Esophagus mucosa (tissue), 1 donor: ENCODE results near the gene IL4R. TPM values are rescaled to one million over a fixed set of nuclear protein-coding genes. Genes with fewer than 3 reads are reported as not detected.
"Not testable (repeated sequence)": the region's sequence is repeated elsewhere in the genome, so short reads cannot be mapped to it uniquely, and the experiment has no call there.

Experiments
- ATAC-seq: fragments of 200-7000 bp; cut with Tn5 transposase; one replicate; pipeline ENCODE4 v1.9.1; 2020
- total RNA-seq: library from RNA; stranded (reverse); gene quantifications from one replicate; pipeline ENCODE4 v1.2.4, GENCODE V29; 2023
- donor health status: DM: yes; HTN: yes; CAD: no.

Gene IL4R
- total RNA-seq, 1 donor from 2014 or later: 119 TPM

DNA sequence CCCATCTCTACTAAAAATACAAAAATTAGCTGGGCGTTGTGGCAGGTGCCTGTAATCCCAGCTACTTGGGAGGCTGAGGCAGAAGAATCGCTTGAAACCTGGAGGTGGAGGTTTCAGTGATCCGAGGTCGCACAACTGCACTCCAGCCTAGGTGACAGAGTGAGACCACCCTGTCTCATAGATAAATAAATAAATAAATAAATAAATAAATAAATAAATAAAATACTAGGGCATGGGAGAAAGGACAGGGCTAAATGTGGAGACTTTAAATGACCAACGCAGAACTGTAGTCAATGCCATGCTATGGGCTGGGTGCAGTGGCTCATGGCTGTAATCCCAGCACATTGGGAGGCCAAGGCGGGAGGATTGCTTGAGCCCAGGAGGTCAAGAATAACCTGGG is 25.5 kb upstream of the IL4R start:
- not testable (repeated sequence) for ATAC-seq

DNA sequence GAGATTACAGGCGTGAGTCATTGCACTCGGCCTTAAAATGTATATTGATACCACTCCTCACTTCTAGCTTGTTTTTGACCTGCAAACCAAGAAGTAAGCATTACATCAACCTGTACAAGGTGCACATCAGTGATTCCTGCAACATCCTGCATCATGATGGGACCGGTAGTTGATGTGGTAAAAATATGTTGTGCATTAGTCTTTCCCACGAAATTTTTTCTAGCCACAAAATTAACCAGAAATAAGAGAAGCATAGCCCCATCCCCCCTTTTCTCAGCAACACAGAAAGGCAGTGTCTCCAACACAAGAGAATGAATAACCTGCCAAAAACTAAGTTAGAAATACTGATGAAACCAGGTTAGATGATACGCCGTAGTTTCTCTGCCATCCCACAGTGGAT is 24.1 kb upstream of the IL4R start:
- ATAC-seq: no peak

DNA sequence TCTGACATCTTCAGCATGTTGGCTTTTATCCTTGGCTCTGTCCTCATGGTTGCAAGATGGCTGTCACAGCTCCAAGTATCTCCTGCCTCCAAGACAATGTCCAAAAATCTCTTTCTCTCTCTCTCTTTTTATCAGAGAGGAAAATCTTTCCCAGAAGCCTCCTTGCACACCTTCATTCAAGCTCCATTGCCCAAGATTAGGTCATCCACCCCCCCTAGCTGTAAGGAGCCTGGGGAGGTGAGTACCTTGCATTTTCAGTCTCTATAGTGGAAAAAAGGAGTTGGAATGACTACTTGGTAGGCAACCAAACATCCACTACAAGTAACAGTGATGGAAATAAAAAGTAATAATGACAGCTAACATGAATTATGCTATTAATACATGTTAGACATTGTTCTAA is 23.2 kb upstream of the IL4R start:
- ATAC-seq: no peak

DNA sequence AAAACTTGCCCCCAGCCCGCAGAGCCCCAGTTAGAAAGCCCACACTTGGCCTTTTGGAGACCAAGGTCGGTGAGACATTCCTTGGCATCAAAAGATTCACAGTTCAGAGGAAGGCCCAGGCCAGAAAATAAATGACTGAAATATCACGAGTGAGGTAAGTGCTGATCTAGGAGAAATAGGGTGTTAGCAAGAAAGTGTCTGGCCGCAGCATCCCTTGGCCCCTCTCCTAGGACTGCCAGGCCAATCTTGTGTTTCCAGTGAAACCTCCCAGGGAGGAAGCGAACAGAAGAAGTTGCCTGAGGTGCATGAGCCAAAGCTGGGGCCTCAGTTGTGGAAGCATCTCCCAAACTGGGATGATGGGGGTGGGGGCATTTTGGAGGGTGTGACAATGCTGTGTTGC is 22.7 kb upstream of the IL4R start:
- ATAC-seq: no peak

DNA sequence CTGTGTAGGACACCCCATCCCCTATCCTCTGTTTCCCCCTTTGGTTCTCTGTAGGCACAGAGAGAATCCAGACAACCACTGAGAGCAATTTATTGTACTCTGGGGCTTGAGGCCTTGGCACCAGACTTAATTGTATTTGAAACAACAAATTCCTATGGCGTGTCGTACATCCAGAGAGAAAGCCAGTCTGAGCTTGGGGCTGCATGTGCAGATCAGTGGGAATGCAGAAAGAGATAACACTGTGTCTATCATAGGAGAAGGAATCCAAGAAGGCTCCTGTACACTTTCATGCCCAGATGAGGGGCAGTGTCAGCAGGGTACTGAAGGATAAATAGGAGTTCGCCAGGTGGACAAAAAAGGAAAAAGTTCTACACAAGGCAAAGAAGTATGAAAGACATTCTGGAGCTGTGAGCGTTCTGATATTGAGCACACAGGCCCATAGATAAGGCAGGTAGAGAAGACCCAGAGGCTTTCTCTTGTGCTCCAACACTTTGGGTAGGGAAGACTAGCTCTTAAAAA is 22.0 kb upstream of the IL4R start:
- ATAC-seq: no peak

DNA sequence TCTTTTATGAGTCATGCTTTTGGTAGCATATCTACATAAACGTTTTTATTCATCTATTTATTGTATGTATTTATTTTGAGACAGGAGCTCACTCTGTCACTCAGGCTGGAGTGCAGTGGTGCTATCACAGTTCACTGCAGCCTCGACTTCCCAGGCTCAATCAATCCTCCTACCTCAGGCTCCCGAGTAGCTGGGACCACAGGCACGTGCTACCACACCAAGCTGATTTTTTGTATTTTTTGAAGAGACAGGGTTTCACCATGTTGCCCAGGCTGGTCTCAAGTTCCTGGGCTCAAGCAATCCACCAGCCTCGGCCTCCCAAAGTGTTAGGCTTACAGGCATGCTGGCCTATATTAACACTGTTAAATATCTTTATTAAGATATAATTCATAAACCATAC is 20.4 kb upstream of the IL4R start:
- no peak for ATAC-seq

DNA sequence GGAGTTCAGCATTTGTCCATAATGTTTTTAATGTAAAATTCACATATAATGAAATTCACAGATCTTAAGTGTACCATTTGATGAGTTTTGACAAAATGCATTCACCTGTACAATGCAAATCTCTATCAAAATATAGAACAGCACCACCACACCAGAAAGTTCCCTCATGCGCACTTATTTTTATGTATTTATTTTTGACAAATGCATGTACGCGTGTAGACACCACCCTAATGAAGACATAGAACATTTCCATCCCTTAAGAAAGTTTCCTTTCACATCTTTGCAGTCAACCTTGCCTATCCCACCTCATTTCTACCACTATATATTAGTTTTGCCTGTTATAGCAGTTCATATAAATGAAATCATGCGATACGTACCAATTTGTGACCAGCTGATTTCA is 15.6 kb upstream of the IL4R start:
- no peak for ATAC-seq

DNA sequence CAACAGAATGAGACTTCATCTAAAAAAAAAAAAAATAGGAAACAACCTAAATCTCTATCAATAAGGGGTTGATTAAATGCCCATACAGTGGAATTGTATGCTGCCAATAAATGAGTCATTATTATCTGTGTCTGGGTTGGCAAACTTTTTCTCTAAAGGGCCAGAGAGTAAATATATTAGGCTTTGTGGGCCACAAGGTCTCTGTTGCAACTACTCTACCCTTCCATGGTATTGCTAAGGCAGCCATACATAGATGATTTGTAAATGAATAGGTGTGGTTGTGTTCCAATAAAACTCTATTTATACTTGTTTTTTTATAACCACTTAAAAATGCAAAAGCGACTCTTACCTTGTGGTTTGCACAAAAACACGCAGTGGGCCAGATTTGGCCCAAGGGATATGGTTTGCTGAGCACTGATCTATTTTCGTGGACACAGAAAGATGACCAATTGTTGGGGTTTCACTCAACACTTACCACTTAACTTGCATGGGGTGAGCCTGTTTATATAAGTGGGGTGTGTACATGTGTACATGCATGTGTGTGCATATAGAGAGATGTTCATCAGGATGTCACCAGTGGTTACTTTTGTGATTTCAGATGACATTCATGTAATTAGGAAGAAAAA is 12.4 kb upstream of the IL4R start:
- no peak for ATAC-seq

DNA sequence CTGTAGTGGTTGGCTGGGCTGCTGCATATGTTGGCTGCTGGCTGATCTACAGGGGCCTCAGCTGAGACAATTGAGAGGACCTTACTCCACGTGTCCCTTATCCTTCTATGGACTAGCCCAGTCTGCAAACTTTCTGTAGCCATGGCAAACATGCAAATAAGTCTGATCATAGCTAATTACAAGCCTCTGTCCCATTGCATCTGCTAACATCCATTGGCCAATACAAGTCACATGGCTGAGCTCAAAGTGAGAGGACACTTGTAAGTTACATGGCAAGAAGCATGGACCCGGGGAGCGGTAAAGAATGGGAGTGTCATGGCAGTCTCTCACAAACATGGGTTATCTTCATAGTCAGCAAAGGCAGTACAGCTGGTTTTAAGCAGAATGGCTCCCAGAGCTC is 11.6 kb upstream of the IL4R start:
- no peak for ATAC-seq

DNA sequence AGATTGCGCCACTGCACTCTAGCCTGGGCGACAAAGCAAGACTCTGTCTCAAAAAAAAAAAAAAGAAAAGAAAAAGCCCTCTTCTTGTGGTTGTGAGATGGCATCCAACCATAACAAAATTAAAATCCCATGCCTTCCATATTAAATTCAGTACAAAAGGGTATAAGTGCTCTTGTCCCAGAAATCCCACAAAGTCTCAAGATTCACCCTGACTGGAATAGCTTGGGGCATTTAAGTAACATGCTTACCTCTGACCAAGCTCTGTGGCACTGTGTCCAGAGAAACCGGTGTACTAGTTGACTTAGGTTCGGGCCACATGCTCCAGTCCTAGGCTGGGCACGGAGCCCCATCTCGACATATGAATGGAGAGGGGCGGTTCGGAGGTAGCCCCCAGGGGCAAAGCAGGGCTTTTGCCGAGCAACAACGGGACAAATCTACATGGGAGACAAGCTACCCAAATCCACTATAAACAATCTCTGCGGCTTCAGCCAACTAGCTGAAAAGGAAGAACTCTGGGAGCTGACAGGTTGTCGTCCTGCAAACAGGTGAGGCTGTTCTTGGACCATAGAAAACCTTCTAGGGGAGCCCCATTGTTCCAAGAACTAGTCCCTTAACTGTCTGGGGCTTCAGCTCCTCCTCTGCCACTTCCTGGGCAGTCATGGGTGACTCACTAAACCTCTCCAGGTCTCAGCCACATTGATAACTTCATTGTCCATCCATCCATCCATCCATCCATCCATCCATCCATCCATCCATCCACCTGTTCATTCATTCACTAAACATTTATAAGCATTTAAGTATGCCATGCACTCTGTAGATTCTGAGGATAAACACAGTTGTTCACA is 10.3 kb upstream of the IL4R start:
- peak; percentile 8 for ATAC-seq

DNA sequence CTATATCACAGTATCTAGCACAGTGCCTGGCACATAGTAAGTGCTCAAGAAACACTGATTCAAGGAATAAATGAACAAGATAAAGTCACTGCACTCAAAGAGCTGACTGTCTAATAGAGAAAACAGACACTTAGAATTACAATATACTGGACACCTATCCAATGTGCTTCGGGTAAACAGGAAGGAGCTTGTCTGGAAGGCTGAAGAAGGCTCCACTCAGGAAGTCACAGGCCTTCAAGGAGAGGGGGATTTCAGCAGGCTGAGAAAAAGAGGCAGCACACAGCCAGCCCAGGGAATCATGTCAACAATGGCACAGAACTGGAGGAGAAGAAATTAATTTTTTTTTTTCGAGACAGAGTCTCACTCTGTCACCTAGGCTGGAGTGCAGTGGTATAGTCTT is 9.7 kb upstream of the IL4R start:
- ATAC-seq: no peak

DNA sequence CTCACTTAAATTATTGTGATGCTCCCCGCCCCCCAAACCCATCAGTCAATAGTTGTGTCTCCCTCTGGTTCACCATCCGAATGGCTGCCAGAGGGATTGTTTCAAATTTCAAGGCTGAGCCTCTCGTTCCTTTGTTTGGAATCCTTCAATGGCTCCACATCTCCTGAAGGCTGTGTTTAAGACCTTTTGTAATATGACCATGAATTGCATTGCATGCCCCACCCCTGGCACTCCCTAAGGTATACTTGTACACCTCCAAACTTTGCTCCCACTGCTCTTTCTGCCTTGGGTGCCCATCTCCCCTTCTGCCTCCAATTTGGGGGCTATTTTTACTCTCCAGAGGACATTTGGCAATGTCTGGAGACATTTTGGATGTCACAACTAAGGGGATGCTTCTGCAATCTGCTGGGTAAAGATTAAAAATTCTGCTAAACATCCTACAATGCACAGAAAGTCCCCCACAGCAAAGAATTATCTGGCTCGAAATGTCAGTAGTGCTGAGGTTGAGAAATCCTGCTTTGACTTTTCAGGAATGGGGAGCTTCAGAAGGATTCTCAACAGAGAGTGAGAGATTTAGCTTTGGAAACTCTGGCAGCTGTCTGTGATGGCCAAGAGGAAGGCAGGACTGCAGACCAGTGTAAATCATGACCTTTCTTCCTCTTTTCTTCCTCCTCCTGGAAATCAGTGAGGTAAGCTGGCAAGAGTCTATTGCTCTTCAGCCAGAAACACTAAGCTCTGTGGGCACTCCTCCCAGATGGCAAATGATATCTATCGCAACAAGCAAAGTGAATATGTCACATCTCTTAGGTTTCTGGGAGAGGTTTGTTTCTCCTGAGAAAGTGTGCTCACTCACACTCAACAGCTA is 8.7 kb upstream of the IL4R start:
- peak; percentile 55 for ATAC-seq

DNA sequence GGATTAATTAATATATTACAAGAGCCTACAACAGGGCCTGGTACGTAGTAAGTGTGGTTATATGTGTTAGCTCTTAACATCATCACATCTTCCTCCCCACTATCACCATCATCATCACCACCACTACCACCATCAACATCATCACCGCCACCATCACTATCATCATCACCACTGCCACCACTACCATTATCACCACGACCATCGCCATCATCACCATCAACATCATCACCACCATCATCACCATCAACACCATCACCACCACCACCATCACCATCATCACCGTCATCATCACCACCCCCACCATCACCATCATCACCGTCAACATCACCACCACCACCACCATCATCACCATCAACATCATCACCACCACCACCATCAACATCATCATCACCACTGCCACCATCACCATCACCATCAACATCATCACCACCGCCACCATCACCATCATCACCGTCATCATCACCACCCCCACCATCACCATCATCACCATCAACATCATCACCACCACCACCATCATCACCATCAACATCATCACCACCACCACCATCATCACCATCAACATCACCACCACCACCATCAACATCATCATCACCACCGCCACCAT is 7.8 kb upstream of the IL4R start:
- ATAC-seq: no peak

DNA sequence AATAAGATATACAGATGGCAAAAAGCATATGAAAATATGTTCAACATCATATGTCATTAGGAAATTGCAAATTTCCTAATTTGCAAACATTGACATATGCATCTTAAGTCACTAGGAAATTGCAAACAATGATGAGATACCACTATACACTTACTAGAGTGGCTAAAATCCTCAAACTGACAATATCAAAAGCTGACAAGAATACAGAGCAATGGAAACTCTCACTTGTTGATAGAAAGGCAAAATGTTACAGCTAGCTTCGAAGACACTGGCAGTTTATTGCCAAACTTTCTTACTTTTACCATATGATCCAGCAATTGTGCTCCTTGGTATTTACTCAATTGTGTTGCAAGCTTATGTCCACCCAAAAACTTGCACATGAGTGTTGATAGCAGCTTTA is 5.0 kb upstream of the IL4R start:
- ATAC-seq: no peak

DNA sequence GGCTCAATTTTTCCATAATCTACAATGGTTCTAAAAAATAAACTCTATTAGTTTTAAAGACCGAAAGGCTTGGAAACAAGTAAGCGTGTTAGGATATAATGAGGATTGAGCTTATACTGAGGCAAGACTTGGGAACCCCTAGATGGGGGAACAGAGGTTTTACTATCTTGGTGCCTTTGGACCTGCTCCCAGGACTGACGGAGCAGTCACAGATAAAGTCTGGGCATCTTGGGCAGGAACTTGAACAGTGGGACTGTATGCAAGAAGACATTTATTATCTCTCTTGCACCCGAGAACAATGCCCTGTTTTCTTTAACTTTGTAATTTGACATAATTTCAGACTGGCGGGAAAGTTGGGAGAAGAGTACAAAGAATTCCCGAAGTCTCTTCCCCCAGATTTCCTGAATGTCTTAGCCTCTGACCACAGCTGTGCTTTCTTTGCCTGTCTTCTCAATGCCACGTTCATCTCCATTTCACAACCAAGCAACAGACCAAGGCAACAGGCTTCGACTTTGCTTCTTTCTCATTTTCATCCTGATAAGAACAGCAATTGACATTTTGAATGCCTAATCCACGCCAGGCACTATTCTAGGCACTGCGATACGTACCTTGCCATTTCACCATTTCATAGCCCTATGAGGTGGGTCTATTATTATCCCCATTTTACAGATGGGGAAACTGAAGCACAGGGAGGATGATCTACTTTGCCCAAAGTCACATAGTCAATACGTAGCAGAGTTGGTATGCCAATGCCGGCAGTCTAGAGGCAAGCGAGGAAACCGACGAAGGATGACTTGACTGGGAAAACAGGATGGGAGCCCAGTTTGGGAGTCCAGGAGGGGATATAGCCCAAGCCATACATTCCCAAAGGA is 3.0 kb upstream of the IL4R start:
- no peak for ATAC-seq

DNA sequence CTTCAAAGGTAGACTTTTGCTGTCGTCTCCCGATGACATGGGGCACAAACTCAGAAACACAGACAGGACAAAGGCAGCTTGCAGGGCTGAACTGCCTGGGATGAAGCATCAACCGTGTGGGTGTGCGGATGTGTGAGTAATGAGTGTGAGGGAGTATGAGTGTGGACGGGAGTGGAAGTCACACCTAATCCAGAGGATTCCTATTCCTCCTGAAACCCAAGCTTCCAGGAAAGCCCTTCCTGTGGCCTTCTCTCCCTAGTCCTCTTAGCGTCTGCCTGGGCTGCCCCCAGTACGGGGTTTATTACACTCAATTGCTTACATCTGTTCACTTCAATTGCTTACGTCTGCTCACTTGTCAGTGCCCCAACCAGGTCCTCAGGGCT is 2.3 kb upstream of the IL4R start:
- no peak for ATAC-seq

DNA sequence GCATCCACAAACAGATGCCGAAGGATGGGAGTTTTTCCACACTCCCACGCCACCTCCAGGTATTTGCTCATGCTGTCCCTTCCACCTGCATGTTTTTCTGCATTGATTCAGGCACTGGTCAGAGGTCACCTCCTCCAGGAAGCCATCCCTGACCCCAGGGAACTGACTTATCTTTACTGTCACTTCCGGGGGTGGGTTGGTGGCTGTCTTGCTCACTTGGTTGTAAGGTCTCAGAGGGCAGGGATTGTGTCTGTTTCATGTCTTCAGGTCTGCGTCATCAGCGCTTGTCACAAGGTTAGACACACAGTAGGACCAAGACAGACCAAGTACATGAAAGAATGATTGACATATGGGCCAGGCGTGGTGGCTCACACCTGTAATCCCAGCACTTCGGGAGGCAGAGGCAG is 1.9 kb upstream of the IL4R start:
- no peak for ATAC-seq

DNA sequence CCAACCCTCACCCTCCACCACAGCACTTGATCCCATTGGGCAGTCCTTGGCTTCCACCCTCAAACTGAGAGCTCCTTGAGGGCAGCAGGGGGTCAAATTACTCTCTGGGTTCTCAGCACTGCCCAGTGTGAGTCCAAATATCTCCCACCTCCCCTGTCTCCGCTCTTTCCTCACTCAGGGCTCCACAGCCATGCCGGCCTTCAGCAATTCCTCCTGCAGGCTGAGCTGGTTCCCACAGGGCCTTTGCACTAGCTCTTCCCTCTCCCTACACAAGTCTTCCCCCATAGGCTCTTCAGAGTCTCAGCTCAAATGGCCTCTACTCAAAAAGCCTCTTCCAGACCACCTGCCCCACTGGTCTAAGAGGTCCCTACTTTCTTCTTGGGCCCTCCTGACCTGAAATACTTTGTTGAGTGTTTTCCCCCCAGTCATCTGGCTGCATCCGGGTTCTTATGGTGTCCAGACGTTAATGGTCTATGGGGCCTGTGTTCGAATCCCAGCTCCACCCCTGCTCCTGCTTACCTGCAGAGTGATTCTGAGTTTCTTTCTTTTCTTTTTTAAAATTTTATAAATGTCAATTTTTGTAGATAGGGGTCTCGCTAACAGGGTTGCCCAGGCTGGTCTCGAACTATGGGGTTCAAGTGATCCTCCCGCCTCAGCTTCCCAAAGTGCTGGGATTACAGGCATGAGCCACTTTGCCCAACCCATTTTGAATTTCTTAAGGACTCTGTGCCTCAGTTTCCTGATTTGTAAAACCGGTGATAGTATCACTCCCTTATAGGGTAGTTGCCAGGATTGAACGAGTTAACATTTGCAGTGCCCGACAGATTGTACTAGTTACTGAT is 973 bp upstream of the IL4R start:
- ATAC-seq: no peak

DNA sequence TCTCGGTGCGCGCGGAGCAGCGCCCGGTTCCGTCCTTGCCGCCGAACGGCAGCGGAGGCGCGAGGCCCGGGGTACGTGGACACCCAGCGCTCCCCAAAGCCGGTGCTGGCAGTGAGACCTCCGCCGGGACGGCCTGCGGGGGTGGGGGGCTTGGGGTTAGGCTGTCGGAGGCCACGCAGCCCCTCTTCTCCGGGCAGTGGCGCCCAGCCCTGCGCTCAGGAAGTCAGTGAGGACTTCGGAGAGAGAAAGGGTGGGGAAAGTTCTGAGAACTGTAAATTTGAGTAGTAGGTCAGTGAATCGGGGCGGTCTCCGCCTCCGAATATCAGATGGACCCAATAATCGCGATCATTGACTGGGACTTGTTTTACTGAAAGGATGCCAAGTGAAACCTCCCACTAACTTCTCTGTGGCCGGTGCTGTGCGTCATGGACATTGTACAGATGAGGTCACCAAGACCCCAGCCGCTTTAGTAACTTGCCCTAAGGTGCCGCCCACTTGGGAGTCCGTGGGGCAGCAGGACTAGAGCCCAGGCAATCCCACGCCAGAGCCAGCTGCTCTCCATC is 468 bp downstream of the IL4R start:
- peak; percentile 12 for ATAC-seq

DNA sequence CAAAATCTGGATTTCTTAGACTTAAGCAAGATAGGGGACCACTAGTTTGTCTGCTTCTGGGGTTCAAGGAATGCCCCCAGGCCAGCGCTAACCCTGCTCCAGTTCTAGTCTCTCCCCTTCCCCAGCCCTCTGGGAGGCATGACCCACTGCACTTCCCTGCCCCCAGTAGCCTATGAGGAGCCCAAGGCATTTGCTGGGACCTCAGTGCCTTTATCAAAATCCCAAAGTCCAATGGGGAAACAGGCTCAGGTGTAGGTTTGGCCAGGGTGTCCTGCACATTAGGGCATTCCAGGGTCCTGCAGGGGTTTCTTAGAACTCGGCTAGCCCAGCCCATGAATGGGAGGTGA is 1.2 kb downstream of the IL4R start:
- no peak for ATAC-seq
